SK-N-SH treated with all-trans-retinoic acid at 6 μM for 48 hours (cell line): ENCODE measurements around the gene GPC6.

ENCODE experiments used
- ATAC-seq: fragments of 200-7000 bp; cut with Tn5 transposase; 3 replicates; pipeline ENCODE4 v1.9.1; 2020; ENCODE audit warnings: mild to moderate bottlenecking, moderate library complexity
- ARNTL ChIP-seq: fragments of 450-650 bp; formaldehyde crosslinking; IDR thresholded peaks from 2 replicates; pipeline ENCODE4 v1.5.0; 2020; ENCODE audit warnings: low read depth, mild to moderate bottlenecking, moderate library complexity, borderline replicate concordance
- BACH2 ChIP-seq: fragments of 250-450 bp; sonication (Bioruptor Pico); IDR thresholded peaks from 2 replicates; pipeline ENCODE4 v1.9.0; 2021; ENCODE audit warnings: mild to moderate bottlenecking, borderline replicate concordance
- CREB5 ChIP-seq: fragments of 250-450 bp; sonication (Bioruptor Pico); IDR thresholded peaks from 2 replicates; pipeline ENCODE4 v1.5.1; 2020; ENCODE audit warnings: low read depth, mild to moderate bottlenecking, moderate library complexity
- CSDC2 ChIP-seq: fragments of 250-450 bp; sonication (Bioruptor Pico); IDR thresholded peaks from 2 replicates; pipeline ENCODE4 v1.5.0; 2020; ENCODE audit warnings: mild to moderate bottlenecking, moderate library complexity
- CSRNP3 ChIP-seq: fragments of 250-450 bp; sonication (Bioruptor Pico); IDR thresholded peaks from 2 replicates; pipeline ENCODE4 v1.5.1; 2021; ENCODE audit warnings: mild to moderate bottlenecking, moderate library complexity
- ESRRG ChIP-seq: fragments of 250-450 bp; sonication (Bioruptor Pico); IDR thresholded peaks from 2 replicates; pipeline ENCODE4 v1.6.1; 2021; ENCODE audit warnings: mild to moderate bottlenecking
- GLIS3 ChIP-seq: fragments of 250-450 bp; sonication (Bioruptor Pico); IDR thresholded peaks from 2 replicates; pipeline ENCODE4 v1.5.0; 2020; ENCODE audit warnings: mild to moderate bottlenecking, moderate library complexity
- ISL1 ChIP-seq: fragments of 250-450 bp; sonication (Bioruptor Pico); IDR thresholded peaks from 2 replicates; pipeline ENCODE4 v2.1.2; 2022; ENCODE audit warnings: mild to moderate bottlenecking, moderate library complexity
- OSR1 ChIP-seq: fragments of 250-450 bp; sonication (Bioruptor Pico); IDR thresholded peaks from 2 replicates; pipeline ENCODE4 v1.8.0; 2022; ENCODE audit warnings: moderate library complexity, mild to moderate bottlenecking, inconsistent platforms
- PATZ1 ChIP-seq: fragments of 250-450 bp; sonication (Bioruptor Pico); IDR thresholded peaks from 2 replicates; pipeline ENCODE4 v1.8.0; 2020; ENCODE audit warnings: mild to moderate bottlenecking, moderate library complexity, borderline replicate concordance
- PPARA ChIP-seq: fragments of 250-450 bp; sonication (Bioruptor Pico); IDR thresholded peaks from 2 replicates; pipeline ENCODE4 v1.5.0; 2020; ENCODE audit warnings: mild to moderate bottlenecking, borderline replicate concordance
- RARB ChIP-seq: fragments of 250-450 bp; sonication (Bioruptor Pico); IDR thresholded peaks from 2 replicates; pipeline ENCODE4 v1.8.0; 2021; ENCODE audit warnings: mild to moderate bottlenecking, moderate library complexity
- SNAI2 ChIP-seq: fragments of 250-450 bp; sonication (Bioruptor Pico); IDR thresholded peaks from 2 replicates; pipeline ENCODE4 v1.5.0; 2020; ENCODE audit warnings: mild to moderate bottlenecking, moderate library complexity
- TCF4 ChIP-seq: fragments of 250-450 bp; sonication (Bioruptor Pico); IDR thresholded peaks from 2 replicates; pipeline ENCODE4 v1.8.0; 2021; ENCODE audit warnings: mild to moderate bottlenecking, moderate library complexity, borderline replicate concordance
- ZC3H10 ChIP-seq: fragments of 250-450 bp; sonication (Bioruptor Pico); IDR thresholded peaks from 2 replicates; pipeline ENCODE4 v1.5.1; 2021; ENCODE audit warnings: mild to moderate bottlenecking, moderate library complexity
- ZFP3 ChIP-seq: fragments of 250-450 bp; sonication (Bioruptor Pico); IDR thresholded peaks from 2 replicates; pipeline ENCODE4 v1.5.0; 2020; ENCODE audit warnings: mild to moderate bottlenecking, moderate library complexity
- ZFP30 ChIP-seq: fragments of 450-650 bp; formaldehyde crosslinking; IDR thresholded peaks from 2 replicates; pipeline ENCODE4 v1.5.0; 2022; ENCODE audit warnings: mild to moderate bottlenecking, moderate library complexity
- ZNF565 ChIP-seq: fragments of 450-650 bp; formaldehyde crosslinking; conservative IDR thresholded peaks from 2 replicates; pipeline ENCODE4 v1.5.0; 2020; ENCODE audit warnings: low read depth, mild to moderate bottlenecking, moderate library complexity
- ZNF70 ChIP-seq: fragments of 450-650 bp; formaldehyde crosslinking; IDR thresholded peaks from 2 replicates; pipeline ENCODE4 v1.5.0; 2020; ENCODE audit warnings: mild to moderate bottlenecking, moderate library complexity
- ZNF8 ChIP-seq: fragments of 450-650 bp; formaldehyde crosslinking; IDR thresholded peaks from 2 replicates; pipeline ENCODE4 v1.5.0; 2020; ENCODE audit warnings: mild to moderate bottlenecking, moderate library complexity
- TF ChIP-seq, protein P1 (sequence below): fragments of 250-450 bp; sonication (Bioruptor Pico); IDR thresholded peaks from 2 replicates; pipeline ENCODE4 v1.5.0; 2020; ENCODE audit warnings: mild to moderate bottlenecking, moderate library complexity
- TF ChIP-seq, protein P2 (sequence below): fragments of 250-450 bp; sonication (Bioruptor Pico); IDR thresholded peaks from 2 replicates; pipeline ENCODE4 v1.8.0; 2021; ENCODE audit warnings: low read depth, mild to moderate bottlenecking, moderate library complexity, borderline replicate concordance

The GPC6 gene

DNA sequence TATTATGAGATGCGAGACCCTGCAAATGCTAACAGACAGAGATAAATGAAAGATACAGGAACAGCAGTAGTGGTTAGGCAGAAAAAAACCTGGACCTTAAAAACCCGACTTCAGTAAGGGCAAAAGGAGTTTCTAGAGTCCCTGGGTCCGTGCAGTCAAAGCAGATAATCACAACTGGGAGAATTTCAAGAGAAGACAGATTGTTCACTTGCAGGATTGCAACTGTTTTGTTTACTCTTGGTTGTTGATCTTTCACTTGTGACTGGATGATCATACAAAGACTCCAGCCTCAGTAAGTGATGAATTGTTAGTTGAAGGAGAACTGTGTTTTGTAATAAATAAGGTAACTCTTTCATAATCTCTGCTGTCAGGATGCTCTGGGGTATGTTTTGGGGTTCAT, 135.1 kb downstream of the GPC6 start:
- ATAC-seq: no peak
- TF ChIP-seq, protein P1, sequence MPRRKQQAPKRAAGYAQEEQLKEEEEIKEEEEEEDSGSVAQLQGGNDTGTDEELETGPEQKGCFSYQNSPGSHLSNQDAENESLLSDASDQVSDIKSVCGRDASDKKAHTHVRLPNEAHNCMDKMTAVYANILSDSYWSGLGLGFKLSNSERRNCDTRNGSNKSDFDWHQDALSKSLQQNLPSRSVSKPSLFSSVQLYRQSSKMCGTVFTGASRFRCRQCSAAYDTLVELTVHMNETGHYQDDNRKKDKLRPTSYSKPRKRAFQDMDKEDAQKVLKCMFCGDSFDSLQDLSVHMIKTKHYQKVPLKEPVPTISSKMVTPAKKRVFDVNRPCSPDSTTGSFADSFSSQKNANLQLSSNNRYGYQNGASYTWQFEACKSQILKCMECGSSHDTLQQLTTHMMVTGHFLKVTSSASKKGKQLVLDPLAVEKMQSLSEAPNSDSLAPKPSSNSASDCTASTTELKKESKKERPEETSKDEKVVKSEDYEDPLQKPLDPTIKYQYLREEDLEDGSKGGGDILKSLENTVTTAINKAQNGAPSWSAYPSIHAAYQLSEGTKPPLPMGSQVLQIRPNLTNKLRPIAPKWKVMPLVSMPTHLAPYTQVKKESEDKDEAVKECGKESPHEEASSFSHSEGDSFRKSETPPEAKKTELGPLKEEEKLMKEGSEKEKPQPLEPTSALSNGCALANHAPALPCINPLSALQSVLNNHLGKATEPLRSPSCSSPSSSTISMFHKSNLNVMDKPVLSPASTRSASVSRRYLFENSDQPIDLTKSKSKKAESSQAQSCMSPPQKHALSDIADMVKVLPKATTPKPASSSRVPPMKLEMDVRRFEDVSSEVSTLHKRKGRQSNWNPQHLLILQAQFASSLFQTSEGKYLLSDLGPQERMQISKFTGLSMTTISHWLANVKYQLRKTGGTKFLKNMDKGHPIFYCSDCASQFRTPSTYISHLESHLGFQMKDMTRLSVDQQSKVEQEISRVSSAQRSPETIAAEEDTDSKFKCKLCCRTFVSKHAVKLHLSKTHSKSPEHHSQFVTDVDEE (CRISPR knock-in tag): no peak
- TF ChIP-seq ZC3H10 (CRISPR knock-in tag): no peak
- no peak for TF ChIP-seq SNAI2 (CRISPR knock-in tag)
- no peak for TF ChIP-seq ZFP30

GRCh38 chr13:93364166-93364565, 137.6 kb downstream of the GPC6 start:
- TF ChIP-seq SNAI2 (CRISPR knock-in tag): no peak
- no peak for TF ChIP-seq ISL1 (CRISPR knock-in tag)
- no peak for TF ChIP-seq TCF4 (CRISPR knock-in tag)
- TF ChIP-seq ARNTL (CRISPR knock-in tag): no peak
- TF ChIP-seq PATZ1: no peak
- TF ChIP-seq ZFP30: no peak
- no peak for TF ChIP-seq ZFP3 (CRISPR knock-in tag)
- TF ChIP-seq CREB5: no peak
- no peak for TF ChIP-seq ZC3H10 (CRISPR knock-in tag)
- TF ChIP-seq ZNF70 (CRISPR knock-in tag): no peak
- TF ChIP-seq, protein P2, sequence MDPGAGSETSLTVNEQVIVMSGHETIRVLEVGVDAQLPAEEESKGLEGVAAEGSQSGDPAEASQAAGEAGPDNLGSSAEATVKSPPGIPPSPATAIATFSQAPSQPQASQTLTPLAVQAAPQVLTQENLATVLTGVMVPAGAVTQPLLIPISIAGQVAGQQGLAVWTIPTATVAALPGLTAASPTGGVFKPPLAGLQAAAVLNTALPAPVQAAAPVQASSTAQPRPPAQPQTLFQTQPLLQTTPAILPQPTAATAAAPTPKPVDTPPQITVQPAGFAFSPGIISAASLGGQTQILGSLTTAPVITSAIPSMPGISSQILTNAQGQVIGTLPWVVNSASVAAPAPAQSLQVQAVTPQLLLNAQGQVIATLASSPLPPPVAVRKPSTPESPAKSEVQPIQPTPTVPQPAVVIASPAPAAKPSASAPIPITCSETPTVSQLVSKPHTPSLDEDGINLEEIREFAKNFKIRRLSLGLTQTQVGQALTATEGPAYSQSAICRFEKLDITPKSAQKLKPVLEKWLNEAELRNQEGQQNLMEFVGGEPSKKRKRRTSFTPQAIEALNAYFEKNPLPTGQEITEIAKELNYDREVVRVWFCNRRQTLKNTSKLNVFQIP: no peak
- TF ChIP-seq RARB (CRISPR knock-in tag): no peak
- no peak for TF ChIP-seq BACH2 (CRISPR knock-in tag)
- no peak for TF ChIP-seq ESRRG (CRISPR knock-in tag)
- TF ChIP-seq ZNF8 (CRISPR knock-in tag): no peak
- no peak for TF ChIP-seq OSR1 (CRISPR knock-in tag)
- TF ChIP-seq PPARA: no peak
- TF ChIP-seq, protein P1 (CRISPR knock-in tag): no peak
- ATAC-seq: no peak; the same call in 2 of the 3 replicates

- ATAC-seq: no peak
- TF ChIP-seq ZC3H10 (CRISPR knock-in tag): no peak
- no peak for TF ChIP-seq ZNF70 (CRISPR knock-in tag)
- no peak for TF ChIP-seq GLIS3 (CRISPR knock-in tag)
- TF ChIP-seq CSDC2 (CRISPR knock-in tag): no peak
- no peak for TF ChIP-seq ZNF565 (CRISPR knock-in tag)
- no peak for TF ChIP-seq ESRRG (CRISPR knock-in tag)
- no peak for TF ChIP-seq OSR1 (CRISPR knock-in tag)
- no peak for TF ChIP-seq CSRNP3 (CRISPR knock-in tag)
- TF ChIP-seq ZNF8 (CRISPR knock-in tag): no peak
- no peak for TF ChIP-seq BACH2 (CRISPR knock-in tag)
- TF ChIP-seq TCF4 (CRISPR knock-in tag): no peak
- TF ChIP-seq, protein P1 (CRISPR knock-in tag): no peak
- TF ChIP-seq ISL1 (CRISPR knock-in tag): no peak
- TF ChIP-seq CREB5: no peak
These were observed 141.7 kb downstream of the GPC6 start for GRCh38 chr13:93368296-93368695.
